Ammon's horn (tissue), 1 donor: ENCODE results near the gene CCDC137.

Source experiments
- DNase-seq: peaks from one replicate; pipeline ENCODE4 v3.0.0-alpha.2; 2016; ENCODE audit warnings: low spot score

Gene CCDC137

DNA sequence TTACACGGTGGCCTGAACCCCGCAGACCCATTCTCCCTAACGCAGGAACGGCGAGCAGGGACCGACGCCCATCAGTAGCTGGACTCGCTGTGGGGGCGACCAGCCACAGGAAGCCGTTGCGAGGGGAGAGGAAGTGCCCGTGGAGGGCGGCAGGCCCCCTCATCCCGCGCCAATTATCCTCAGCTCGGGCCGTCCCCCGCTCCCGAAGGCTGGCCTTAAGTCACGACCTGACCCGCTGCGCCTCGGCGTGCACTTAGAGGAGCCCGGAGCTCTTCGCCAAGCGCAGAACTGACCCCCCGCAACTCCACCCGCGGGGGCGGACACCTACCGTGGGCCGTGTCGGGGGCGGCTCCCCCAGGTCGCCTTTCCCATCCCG, 16.7 kb downstream of the CCDC137 start:
- no peak for DNase-seq

DNA sequence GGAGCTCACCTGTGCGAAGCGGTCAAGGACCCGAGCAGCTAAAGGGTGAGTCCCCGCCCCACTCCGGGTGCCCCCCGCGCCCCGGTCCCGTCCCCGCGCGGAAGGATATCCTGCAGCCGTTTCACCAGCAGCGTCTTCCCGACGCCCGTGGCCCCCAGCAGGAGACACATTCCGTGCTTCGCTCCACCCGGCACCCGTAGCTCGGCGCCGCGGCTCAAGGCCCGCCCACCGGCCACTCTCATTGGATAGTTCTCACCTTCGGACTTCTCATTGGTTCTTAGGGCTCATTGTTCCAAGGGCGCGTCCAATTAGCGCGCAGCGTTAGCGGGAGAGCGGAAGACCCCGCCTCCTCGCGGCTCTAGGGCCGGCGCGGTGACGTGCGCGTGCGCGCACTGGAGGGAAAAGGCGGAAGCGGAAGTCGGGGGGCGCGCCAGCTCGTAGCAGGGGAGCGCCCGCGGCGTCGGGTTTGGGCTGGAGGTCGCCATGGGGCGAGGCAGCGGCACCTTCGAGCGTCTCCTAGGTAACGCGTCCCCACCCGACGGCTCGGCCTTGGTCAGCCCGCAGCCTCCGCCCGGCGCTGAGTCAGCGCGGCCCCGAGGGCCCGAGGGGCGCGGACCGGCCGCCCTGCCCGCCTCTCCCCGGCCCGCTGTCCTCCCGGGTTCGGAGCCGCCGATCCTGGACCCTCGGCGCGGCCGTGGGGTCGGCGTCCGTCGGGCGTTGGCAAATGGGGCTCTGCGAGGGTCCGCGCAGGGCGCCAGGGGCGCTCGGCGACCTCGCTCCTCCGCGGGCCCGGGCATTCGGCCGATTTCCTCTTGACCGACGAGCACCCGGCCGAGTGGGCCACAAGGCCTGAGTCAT, 17.3 kb downstream of the CCDC137 start, which contains the start of the genes ARL16 and HGS:
TSS of gene ARL16 (minus strand) at position 214 of the 858 bp plus-strand sequence. CDS start at position 170, 44 bp downstream.
TSS of gene HGS (plus strand) at position 428 of the 858 bp plus-strand sequence. CDS start at position 484, 56 bp downstream.
- peak; percentile 97 for DNase-seq

GRCh38 chr17:81684442-81684911, 17.9 kb downstream of the CCDC137 start:
- no peak for DNase-seq

DNA sequence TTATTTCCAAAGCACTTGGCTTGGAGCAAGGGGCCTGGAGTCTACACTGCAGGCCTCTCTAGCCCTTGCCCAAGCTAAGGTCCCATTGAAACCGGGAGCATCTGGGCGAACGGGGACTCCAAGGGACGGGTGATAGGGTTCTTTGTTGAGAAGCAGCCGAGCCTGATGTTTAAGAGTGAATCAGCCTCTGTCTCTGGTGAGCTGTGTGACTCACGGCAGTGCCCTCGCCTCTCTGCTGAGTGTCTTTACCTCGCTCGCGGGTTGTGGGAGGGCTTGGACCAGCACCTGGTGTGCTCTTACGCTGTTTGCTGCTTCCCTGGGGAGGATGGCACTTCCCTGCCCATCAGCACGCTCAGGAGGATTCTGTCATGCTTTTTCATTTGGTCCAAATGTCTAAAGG, 18.6 kb downstream of the CCDC137 start:
- no peak for DNase-seq

DNA sequence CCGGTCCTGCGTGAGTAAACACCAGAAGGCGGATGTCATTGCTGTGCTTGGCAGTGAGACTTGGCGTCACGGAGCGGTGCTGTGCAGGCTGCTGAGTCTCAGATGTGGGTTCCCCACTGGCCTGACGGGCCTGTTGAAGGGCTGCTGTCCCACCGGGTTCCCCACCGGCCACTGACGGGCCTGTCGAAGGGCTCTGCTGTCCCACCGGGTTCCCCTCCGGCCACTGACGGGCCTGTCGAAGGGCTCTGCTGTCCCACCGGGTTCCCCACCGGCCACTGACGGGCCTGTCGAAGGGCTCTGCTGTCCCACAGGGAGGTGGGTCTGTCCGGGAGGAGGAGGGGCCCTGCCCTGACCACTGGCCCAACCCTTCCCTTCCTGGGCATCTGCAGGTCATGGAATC, 20.1 kb downstream of the CCDC137 start:
- no peak for DNase-seq

DNA sequence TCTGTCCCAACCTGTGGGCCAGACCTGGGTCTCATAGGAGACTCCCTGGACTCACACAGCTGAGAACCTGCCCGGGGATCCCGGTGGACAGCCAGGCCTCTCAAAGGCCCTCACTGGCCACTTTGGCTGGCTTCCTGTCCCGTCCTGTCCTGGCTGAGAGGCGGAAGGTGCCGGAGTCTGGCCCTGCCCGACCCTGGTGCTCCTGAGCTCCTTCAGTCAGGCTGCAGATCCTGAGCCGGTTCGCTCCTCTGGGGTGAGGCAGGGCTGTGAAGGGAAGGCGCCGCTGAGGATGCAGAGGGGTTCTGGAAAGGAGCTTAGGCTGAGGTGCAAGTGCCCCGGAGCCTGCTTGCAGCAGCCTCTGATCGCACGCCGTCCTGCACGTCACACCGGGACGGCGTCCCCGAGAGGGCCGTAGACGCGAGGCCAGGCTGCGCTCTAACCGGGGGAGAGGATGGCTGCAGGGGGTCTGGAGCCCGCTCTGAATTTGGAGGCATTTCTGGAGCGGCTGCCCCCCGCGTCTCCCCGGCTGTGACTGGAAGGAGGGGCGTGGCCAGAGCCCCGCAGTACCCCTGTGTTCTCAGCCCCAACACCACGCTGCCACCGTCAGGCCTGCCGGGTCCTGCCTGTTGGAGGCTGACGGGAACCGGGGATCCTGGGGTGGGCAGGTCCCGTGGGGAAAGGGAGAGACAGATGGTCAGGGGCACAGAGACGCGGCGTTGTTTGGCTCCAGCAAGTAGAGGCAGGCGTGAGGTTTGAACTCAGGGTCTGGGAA, 21.4 kb downstream of the CCDC137 start:
- no peak for DNase-seq

DNA sequence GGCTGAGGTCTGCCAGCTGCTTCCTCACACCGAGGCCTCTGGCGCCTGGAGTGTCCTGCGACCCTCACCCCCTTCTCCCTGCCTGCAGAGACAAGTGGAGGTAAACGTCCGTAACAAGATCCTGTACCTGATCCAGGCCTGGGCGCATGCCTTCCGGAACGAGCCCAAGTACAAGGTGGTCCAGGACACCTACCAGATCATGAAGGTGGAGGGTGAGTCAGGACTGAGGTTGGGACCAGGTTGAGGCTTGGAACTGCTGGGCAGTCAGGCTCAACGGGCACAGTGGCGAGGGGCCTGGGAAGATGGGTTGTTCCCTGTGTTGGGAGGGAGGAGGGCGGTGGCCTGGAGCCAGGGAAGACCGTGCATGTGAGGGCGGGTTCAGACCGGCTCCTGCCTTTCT, 22.1 kb downstream of the CCDC137 start:
- DNase-seq, result no peak

DNA sequence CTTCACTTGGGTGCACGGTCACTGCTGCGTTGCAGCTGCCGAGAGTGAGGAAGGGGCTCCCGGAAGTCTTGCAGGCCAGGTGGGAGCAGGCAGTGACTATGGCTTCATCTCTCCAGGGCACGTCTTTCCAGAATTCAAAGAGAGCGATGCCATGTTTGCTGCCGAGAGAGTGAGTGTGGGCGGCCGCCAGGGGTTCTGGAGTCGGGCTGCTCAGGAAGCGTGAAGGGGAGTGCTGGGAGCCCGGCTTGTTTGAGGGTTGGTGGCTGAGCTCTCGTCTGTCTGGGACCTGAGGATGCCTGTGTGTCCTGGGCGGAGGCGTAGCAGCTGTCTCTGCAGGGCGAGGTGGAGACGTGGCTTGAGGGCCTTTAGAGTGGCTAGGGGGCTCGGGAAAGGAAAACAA, 23.5 kb downstream of the CCDC137 start:
- no peak for DNase-seq

DNA sequence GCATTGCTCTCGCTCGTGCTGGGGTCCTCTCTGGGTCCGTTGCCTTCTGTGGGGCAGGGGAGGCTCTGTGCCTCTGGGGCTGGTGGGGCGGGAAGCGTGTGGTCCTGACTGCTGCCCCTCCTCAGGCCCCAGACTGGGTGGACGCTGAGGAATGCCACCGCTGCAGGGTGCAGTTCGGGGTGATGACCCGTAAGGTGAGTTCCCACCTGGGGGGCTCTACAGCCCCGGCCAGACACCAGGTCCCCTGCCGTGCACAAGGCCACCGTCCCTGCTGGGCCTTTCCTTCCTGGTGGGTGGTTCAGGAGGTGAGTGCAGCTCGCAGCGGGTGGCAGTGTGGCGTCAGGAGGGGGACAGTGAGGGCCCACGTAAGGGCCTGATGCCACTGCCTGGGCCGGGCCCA, 24.0 kb downstream of the CCDC137 start:
- no peak for DNase-seq

GRCh38 chr17:81691196-81691595, 24.7 kb downstream of the CCDC137 start:
- DNase-seq, result no peak

DNA sequence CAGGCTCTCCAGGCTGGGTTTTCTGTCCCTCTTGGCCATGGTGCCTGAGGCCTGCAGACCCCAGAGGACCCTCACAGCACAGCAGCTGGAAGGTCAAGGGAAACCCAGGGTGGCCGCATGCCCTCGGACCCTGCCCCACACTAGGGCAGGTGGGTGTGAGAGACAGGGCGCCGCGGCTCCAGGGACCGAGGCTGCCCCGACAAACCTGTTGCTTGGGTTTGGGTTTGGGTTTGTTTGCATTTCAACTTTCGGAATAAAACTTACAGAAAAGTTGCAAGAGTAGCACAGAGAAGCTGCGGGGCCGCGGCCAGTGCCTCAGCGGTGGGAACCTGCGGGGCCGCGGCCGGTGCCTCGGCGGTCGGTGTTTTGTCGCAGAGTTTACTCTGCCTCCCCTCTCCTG, 25.1 kb downstream of the CCDC137 start:
- no peak for DNase-seq

DNA sequence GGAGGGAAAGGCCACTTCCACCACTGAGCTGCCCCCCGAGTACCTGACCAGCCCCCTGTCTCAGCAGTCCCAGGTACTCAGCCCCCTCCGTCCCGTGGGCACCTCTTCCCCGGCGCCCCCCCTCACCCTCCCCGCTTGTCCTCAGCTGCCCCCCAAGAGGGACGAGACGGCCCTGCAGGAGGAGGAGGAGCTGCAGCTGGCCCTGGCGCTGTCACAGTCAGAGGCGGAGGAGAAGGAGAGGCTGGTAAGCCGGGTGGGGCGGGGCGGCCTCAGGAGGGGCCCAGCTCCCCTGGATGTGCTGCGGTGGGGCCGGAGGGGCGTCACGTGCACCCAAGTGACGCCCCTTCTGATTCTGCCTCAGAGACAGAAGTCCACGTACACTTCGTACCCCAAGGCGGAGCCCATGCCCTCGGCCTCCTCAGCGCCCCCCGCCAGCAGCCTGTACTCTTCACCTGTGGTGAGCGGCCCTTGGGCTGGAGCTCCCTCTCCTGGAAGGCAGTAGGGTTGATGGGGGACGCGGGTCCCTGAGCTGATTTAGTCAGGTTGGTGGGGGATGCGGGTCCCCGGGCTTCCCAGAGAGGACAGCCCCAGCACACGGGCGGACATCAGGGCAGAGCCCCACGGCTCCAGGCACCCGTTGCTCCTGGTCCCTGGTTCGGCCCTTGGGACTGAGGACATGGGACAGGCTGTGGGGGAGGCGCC, 27.1 kb downstream of the CCDC137 start:
- no peak for DNase-seq

GRCh38 chr17:81694810-81695209, 28.3 kb downstream of the CCDC137 start:
- no peak for DNase-seq

DNA sequence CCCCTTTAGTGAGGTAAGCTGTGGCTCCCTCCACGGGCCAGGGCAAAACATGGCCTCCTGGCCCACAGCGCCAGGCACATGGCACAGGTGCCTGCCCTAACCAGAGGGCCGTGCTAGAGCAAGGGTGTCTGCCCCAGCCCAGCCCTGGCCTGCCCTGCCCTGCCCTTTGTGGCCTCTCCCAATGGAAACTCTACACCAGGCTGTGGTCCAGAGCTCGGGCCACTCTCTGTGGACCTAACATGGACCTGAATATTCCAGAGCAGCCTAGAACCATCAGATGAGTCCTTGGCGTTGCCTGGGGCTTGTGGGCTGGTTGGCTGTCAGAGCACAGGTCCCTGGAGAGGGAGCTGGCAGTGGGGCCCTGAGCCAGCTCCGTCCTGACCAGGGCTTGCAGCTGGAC, 28.7 kb downstream of the CCDC137 start:
- no peak for DNase-seq

DNA sequence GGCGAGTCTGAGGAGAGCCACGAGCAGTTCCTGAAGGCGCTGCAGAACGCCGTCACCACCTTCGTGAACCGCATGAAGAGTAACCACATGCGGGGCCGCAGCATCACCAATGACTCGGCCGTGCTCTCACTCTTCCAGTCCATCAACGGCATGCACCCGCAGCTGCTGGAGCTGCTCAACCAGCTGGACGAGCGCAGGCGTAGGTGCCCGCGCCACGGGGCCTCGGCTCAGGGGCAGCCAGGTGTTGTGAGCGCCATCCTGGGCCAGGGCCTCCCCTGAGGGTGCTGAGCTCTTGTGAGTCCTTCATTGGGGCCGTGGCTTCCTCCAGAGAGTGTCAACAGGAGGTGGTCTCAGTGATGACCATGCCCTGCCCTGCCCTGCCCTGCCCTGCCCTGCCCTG, 29.3 kb downstream of the CCDC137 start:
- no peak for DNase-seq

DNA sequence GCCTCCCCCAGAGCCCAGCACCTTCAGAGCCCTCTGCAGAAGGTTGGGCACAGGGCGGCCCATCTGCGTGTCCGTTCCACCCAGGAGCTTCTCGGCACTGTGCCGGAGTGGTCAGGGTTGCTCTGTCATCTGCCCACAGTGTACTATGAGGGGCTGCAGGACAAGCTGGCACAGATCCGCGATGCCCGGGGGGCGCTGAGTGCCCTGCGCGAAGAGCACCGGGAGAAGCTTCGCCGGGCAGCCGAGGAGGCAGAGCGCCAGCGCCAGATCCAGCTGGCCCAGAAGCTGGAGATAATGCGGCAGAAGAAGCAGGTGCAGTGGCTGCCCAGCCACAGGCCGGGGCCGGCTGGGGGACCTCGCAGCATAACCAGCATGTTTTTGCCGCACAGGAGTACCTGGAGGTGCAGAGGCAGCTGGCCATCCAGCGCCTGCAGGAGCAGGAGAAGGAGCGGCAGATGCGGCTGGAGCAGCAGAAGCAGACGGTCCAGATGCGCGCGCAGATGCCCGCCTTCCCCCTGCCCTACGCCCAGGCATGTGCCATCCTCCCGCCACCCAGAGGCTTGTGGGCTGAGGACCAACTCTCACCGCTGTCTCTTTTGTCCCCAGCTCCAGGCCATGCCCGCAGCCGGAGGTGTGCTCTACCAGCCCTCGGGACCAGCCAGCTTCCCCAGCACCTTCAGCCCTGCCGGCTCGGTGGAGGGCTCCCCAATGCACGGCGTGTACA, 29.8 kb downstream of the CCDC137 start:
- no peak for DNase-seq

- no peak for DNase-seq
Observed at GRCh38 chr17:81697261-81698044, 30.9 kb downstream of the CCDC137 start.

DNA sequence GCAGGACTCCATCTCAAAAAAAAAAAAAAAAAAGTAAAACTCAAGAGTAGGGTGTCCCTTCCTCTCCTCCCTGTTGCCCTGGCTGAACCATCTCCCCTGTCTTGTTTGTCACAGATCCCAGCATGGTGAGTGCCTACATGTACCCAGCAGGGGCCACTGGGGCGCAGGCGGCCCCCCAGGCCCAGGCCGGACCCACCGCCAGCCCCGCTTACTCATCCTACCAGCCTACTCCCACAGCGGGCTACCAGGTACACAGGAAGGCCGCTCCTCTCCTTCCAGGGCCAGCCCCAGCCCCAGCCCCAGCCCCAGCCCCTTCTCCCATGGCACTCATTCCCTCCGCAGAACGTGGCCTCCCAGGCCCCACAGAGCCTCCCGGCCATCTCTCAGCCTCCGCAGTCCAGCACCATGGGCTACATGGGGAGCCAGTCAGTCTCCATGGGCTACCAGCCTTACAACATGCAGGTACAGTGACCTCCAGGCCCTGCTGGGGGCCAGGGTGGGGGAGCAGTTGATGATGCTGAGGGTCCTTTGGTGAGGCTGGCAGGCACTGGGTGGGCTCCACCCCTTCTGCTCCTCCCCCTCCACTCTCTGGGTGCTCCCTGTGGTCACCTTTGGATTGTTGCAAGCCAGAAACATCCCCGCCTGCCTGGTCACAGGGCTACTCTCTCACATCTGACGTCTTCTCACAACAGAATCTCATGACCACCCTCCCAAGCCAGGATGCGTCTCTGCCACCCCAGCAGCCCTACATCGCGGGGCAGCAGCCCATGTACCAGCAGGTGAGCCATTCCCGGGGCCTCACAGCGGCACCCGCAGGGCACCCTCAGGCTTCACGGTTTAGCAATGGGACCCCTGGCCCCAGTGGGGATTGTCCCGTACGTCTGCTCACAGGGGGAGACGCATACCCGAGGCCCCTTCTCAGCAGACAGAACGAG, 34.1 kb downstream of the CCDC137 start:
- no peak for DNase-seq

DNA sequence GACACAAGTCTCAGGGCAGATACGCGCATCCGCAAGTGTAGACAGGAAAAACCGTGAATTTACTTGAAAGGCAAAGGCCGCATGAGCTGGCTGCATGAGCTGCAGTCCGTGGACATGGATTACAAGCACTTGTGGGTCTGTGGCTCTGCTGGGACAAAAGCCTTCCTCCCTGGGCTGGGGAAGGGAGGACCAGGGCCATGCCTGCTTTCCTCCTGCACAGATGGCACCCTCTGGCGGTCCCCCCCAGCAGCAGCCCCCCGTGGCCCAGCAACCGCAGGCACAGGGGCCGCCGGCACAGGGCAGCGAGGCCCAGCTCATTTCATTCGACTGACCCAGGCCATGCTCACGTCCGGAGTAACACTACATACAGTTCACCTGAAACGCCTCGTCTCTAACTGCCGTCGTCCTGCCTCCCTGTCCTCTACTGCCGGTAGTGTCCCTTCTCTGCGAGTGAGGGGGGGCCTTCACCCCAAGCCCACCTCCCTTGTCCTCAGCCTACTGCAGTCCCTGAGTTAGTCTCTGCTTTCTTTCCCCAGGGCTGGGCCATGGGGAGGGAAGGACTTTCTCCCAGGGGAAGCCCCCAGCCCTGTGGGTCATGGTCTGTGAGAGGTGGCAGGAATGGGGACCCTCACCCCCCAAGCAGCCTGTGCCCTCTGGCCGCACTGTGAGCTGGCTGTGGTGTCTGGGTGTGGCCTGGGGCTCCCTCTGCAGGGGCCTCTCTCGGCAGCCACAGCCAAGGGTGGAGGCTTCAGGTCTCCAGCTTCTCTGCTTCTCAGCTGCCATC, 34.9 kb downstream of the CCDC137 start:
- DNase-seq, result no peak
